Stimulated activated CD8-positive, alpha-beta memory T cell treated with anti-CD3 and anti-CD28 coated beads, Interleukin-15, amount 100 ng/mL, for 24 hours (primary cell): ENCODE measurements around the gene PRICKLE1.

Experiments used
- DNase-seq: peaks from one replicate; pipeline ENCODE4 v3.0.0-alpha.2; 2020; ENCODE audit warnings: low read depth

The PRICKLE1 gene

GRCh38 chr12:42490261-42490842 is 99.2 kb downstream of the PRICKLE1 start:
- DNase-seq = no peak

- no peak for DNase-seq
Observed at GRCh38 chr12:42486407-42486806, 103.1 kb downstream of the PRICKLE1 start.

GRCh38 chr12:42485823-42486222 is 103.7 kb downstream of the PRICKLE1 start:
- no peak for DNase-seq

- DNase-seq = no peak
Observed at GRCh38 chr12:42484996-42485395, 104.5 kb downstream of the PRICKLE1 start.

- peak; percentile 1 for DNase-seq
Observed at GRCh38 chr12:42483521-42483790, 106.1 kb downstream of the PRICKLE1 start.

GRCh38 chr12:42482748-42483520 is 106.6 kb downstream of the PRICKLE1 start:
- peak; percentile 43 for DNase-seq

- no peak for DNase-seq
Observed at GRCh38 chr12:42482041-42482747, 107.4 kb downstream of the PRICKLE1 start.

- DNase-seq = no peak
Observed at GRCh38 chr12:42481368-42481767, 108.2 kb downstream of the PRICKLE1 start.

- DNase-seq = no peak
Observed at GRCh38 chr12:42477941-42478340, 111.6 kb downstream of the PRICKLE1 start.

- DNase-seq = no peak
Observed at GRCh38 chr12:42475106-42475505, 114.4 kb downstream of the PRICKLE1 start.

- no peak for DNase-seq
Observed at GRCh38 chr12:42474391-42474790, 115.2 kb downstream of the PRICKLE1 start.

- no peak for DNase-seq
Observed at GRCh38 chr12:42473561-42473960, 116.0 kb downstream of the PRICKLE1 start.

- DNase-seq = no peak
Observed at GRCh38 chr12:42473130-42473529, 116.4 kb downstream of the PRICKLE1 start.

- no peak for DNase-seq
Observed at GRCh38 chr12:42472376-42472775, 117.2 kb downstream of the PRICKLE1 start.

- DNase-seq = no peak
Observed at GRCh38 chr12:42469355-42470175, 120.0 kb downstream of the PRICKLE1 start.

GRCh38 chr12:42468921-42469320 is 120.6 kb downstream of the PRICKLE1 start:
- no peak for DNase-seq

- no peak for DNase-seq
Observed at GRCh38 chr12:42468341-42468821, 121.2 kb downstream of the PRICKLE1 start.

GRCh38 chr12:42463671-42464070 is 125.9 kb downstream of the PRICKLE1 start:
- no peak for DNase-seq

- DNase-seq = no peak
Observed at GRCh38 chr12:42462486-42462885, 127.1 kb downstream of the PRICKLE1 start.

- no peak for DNase-seq
Observed at GRCh38 chr12:42459336-42459847, 130.2 kb downstream of the PRICKLE1 start.

GRCh38 chr12:42458575-42458974 is 131.0 kb downstream of the PRICKLE1 start:
- DNase-seq = no peak

- DNase-seq = no peak
Observed at GRCh38 chr12:42450248-42450647, 139.3 kb downstream of the PRICKLE1 start.
